Hepatocyte (in vitro differentiated cells): ENCODE data around the gene FOXK1. TPM values are rescaled to one million over a fixed set of nuclear protein-coding genes. Genes with fewer than 3 reads are reported as not detected.

ENCODE experiments used
- DNase-seq: peaks from one replicate; pipeline ENCODE4 v3.0.0-alpha.2; 2016; ENCODE audit warnings: low spot score
- H2AFZ ChIP-seq: fragments of 200-600 bp; sonication (generic); 2 replicates; pipeline ENCODE4 v1.6.0; 2016; ENCODE audit warnings: antibody characterized with exemption, mild to moderate bottlenecking
- H3K27ac ChIP-seq: fragments of 200-600 bp; sonication (generic); 2 replicates; pipeline ENCODE4 v1.5.1; 2016; ENCODE audit warnings: mild to moderate bottlenecking
- H3K27me3 ChIP-seq: fragments of 200-600 bp; sonication (generic); 2 replicates; pipeline ENCODE4 v1.6.1; 2016
- H3K36me3 ChIP-seq: fragments of 200-600 bp; sonication (generic); replicated peaks from 2 replicates; pipeline ENCODE4 v1.5.1; 2016; ENCODE audit warnings: low read depth; ENCODE audit not compliant: insufficient read depth
- H3K4me1 ChIP-seq: fragments of 200-600 bp; sonication (generic); 2 replicates; pipeline ENCODE4 v1.5.1; 2016; ENCODE audit warnings: mild to moderate bottlenecking, moderate library complexity; ENCODE audit not compliant: insufficient read depth
- H3K4me2 ChIP-seq: fragments of 200-600 bp; sonication (generic); 2 replicates; pipeline ENCODE4 v1.6.0; 2016
- H3K4me3 ChIP-seq: fragments of 200-600 bp; sonication (generic); 2 replicates; pipeline ENCODE4 v1.5.1; 2016; ENCODE audit warnings: mild to moderate bottlenecking
- H3K79me2 ChIP-seq: fragments of 200-600 bp; sonication (generic); 2 replicates; pipeline ENCODE4 v1.6.0; 2017; ENCODE audit warnings: mild to moderate bottlenecking
- H3K9me2 ChIP-seq: fragments of 200-600 bp; sonication (generic); replicated peaks from 2 replicates; pipeline ENCODE4 v1.6.0; 2017; ENCODE audit warnings: mild to moderate bottlenecking; ENCODE audit not compliant: insufficient read depth
- H3K9me3 ChIP-seq: fragments of 200-600 bp; sonication (generic); 2 replicates; pipeline ENCODE4 v1.5.1; 2016; ENCODE audit warnings: low read depth, mild to moderate bottlenecking
- H4K20me1 ChIP-seq: fragments of 200-600 bp; sonication (generic); 2 replicates; pipeline ENCODE4 v1.6.0; 2016; ENCODE audit warnings: mild to moderate bottlenecking; ENCODE audit not compliant: insufficient read depth, poor library complexity, severe bottlenecking
- CTCF ChIP-seq: fragments of 200-600 bp; sonication (generic); IDR thresholded peaks from 2 replicates; pipeline ENCODE4 v1.5.1; 2016; ENCODE audit warnings: antibody characterized with exemption, mild to moderate bottlenecking; ENCODE audit not compliant: poor library complexity
- EZH2 ChIP-seq: fragments of 200-600 bp; sonication (generic); IDR thresholded peaks from 2 replicates; pipeline ENCODE4 v1.6.1; 2016; ENCODE audit warnings: antibody characterized with exemption, mild to moderate bottlenecking, borderline replicate concordance
- EZH2phosphoT487 ChIP-seq: fragments of 200-600 bp; sonication (generic); IDR thresholded peaks from one replicate; pipeline ENCODE4 v1.6.1; 2018; ENCODE audit warnings: antibody characterized with exemption, mild to moderate bottlenecking, low read depth, moderate library complexity; ENCODE audit not compliant: unreplicated experiment, severe bottlenecking
- WGBS: methylation state at CpG from one replicate; pipeline ENCODE4 v1.1.6; 2016; ENCODE audit warnings: low lambda C conversion rate; ENCODE audit errors: missing lambda C conversion rate; 5-methylcytosine and 5-hydroxymethylcytosine counted together
- polyA plus RNA-seq: library from polyadenylated mRNA; unstranded; fragments of >200 nt; fragmentation: Nextera tagmentation; extraction: Ambion mirVana; gene quantifications from 2 replicates; pipeline ENCODE4 v1.2.1, GENCODE V29; 2016
- total RNA-seq: library from RNA; depleted of rRNA; stranded (reverse); fragments of >200 nt; gene quantifications from 2 replicates; pipeline ENCODE4 v1.2.3, GENCODE V29; 2014

The FOXK1 gene
- total and polyA plus RNA-seq, 2 experiments from 2014 or later: 8.3 to 17.8 TPM

DNA sequence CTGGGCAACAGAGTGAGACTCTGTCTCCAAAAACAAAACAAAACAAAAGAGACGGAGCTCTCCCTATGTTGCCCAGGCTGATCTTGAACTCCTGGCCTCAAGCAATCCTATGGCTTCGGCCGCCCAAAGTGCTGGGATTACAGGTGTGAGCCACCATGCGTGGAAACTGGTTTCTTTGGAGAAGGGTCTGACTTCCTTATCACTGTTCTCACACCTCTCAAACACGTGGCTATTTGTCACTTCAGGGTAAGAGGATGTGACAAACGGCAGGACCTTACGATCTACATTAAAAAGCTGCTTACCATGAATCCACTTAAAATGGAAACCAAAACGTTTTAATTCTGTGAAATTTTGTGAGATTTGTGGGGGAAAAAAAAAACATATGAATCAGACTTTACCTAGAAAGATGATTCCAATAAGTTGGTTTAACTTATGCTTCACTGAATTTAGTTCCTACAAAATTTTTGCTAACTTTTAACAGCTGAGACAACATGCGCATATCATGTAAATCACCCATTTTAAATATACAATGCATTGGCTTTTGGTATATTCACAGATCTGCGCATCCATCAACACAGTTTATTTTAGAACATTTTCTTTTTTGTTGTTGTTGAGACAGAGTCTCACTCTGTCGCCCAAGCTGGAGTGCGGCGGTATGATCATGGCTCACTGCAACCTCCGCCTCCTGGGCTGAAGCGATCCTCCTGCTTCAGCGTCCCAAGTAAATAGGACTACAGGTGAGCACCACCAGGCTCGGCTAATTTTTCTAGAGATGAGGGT lies 18.7 kb upstream of the FOXK1 start:
- H2AFZ ChIP-seq: no peak overlapping the region
- H4K20me1 ChIP-seq: no peaks in the 10 kb centered on the region
- DNase-seq: no peak
- H3K4me2 ChIP-seq: no peak overlapping the region
- no peaks in the 10 kb centered on the region for H3K9me3 ChIP-seq
- no peaks in the 10 kb centered on the region for H3K9me2 ChIP-seq
- H3K36me3 ChIP-seq: no peaks in the 10 kb centered on the region
- H3K27ac ChIP-seq: no peak overlapping the region
- no peaks in the 10 kb centered on the region for H3K79me2 ChIP-seq
- no peak overlapping the region for H3K4me3 ChIP-seq
- peaks cover 6% of the 10 kb centered on the region for H3K4me1 ChIP-seq
- no peak for TF ChIP-seq EZH2
- no peak for TF ChIP-seq CTCF
- TF ChIP-seq EZH2phosphoT487: no peak
- 80% methylated on average over 17 of the region's 17 CpGs for WGBS
- H3K27me3 ChIP-seq: no peaks in the 10 kb centered on the region

GRCh38 chr7:4665661-4666060 lies 16.4 kb upstream of the FOXK1 start:
- Histone ChIP-seq H3K27me3 (no peaks in the 10 kb centered on the region), H2AFZ (no peak overlapping the region), H3K9me3 (no peaks in the 10 kb centered on the region), H3K36me3 (no peaks in the 10 kb centered on the region), H3K79me2 (no peaks in the 10 kb centered on the region), H4K20me1 (no peaks in the 10 kb centered on the region), H3K4me3 (no peak overlapping the region), H3K4me1 (peaks cover 6% of the 10 kb centered on the region), H3K9me2 (no peaks in the 10 kb centered on the region), H3K4me2 (no peak overlapping the region), H3K27ac (no peak overlapping the region)
- 32% methylated on average over 2 of the region's 2 CpGs for WGBS
- no peak for DNase-seq
- TF ChIP-seq CTCF: no peak
- TF ChIP-seq EZH2phosphoT487: no peak
- no peak for TF ChIP-seq EZH2

DNA sequence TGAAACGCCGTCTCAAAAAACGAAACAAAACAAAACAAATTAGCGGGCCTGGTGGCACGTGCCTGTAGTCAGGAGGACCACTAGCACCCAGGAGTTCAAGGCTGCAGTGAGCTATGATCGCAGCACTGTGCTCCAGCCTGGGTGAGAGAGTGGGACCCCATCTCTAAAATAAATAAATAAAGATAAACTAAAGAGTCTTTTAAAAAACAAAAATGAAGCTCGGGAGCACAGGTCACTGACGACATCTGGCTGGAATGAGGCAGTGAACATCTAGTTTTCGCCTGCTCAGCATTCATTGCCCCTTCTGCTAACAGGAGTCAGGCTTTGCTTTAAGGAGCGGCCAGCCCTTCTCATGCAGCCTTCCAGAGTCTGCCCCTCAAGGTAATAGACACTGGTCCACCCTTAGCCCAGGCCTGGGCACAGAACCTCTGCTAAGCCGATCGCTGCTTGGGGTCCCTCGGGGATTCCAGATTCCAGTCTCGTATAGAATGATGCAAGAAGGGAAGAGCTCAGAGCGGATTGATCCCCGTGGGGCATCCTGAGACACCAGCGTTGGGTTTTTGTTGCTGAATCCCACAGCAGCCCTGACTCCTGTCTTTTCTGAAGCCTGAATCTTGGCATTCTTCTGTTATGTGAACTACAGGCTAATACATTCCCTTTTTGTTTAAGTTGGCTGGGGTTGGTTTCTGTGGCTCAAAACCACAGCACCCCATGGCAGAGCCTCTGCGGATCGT lies 14.2 kb upstream of the FOXK1 start:
- Histone ChIP-seq H3K27ac (no peak overlapping the region), H3K4me2 (no peak overlapping the region), H3K9me2 (no peaks in the 10 kb centered on the region), H3K4me3 (no peak overlapping the region), H3K9me3 (no peaks in the 10 kb centered on the region), H2AFZ (no peak overlapping the region), H3K27me3 (no peaks in the 10 kb centered on the region), H3K79me2 (no peaks in the 10 kb centered on the region), H3K36me3 (no peaks in the 10 kb centered on the region), H4K20me1 (no peaks in the 10 kb centered on the region), H3K4me1 (peaks cover 6% of the 10 kb centered on the region)
- 82% methylated on average over 19 of the region's 19 CpGs for WGBS
- no peak for TF ChIP-seq CTCF
- no peak for TF ChIP-seq EZH2
- no peak for DNase-seq
